Measurements from ENCODE around the gene NR3C1.

NR3C1 gene

DNA sequence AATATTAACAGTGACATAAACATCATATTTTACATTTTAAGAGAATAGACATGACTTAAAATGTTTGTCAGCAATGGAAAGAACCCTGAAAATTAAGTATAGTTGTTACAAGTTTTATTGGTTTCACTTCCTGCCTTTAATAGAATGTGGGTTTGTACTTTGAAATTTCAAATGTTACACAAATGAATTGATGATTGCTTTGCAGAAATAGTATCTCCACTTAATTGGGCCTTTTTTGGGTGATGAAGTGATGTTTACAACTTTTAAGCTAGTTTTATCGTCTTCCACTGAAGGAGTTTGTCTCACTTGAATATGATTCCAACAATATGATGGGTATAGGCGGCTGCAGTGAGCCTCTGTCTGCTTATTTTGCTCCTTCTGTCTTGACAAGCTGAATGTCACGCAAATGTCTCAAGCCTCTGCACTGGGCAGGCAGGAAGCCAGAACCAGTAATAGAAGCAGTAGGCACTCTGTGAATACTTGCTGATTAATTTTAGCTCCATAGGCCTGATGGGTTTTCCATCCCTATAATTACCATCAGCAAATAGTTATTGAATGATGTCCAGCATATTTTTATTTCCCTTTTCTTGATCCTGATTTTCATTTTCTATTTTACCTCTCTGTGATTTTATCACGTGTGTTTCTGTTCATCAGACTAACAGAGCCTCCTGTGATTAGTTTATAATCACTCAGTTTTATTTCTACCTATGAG lies 10.6 kb upstream of the NR3C1 start:
- no peak overlapping the region for H3K4me3 ChIP-seq (ENCODE audit: low read length)
- no peak for DNase-seq (ENCODE audit: low read depth)
- TF ChIP-seq, protein P1, sequence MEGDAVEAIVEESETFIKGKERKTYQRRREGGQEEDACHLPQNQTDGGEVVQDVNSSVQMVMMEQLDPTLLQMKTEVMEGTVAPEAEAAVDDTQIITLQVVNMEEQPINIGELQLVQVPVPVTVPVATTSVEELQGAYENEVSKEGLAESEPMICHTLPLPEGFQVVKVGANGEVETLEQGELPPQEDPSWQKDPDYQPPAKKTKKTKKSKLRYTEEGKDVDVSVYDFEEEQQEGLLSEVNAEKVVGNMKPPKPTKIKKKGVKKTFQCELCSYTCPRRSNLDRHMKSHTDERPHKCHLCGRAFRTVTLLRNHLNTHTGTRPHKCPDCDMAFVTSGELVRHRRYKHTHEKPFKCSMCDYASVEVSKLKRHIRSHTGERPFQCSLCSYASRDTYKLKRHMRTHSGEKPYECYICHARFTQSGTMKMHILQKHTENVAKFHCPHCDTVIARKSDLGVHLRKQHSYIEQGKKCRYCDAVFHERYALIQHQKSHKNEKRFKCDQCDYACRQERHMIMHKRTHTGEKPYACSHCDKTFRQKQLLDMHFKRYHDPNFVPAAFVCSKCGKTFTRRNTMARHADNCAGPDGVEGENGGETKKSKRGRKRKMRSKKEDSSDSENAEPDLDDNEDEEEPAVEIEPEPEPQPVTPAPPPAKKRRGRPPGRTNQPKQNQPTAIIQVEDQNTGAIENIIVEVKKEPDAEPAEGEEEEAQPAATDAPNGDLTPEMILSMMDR (conservative IDR thresholded peaks at IDR 0.05; ENCODE audit: low read length), result no peak

DNA sequence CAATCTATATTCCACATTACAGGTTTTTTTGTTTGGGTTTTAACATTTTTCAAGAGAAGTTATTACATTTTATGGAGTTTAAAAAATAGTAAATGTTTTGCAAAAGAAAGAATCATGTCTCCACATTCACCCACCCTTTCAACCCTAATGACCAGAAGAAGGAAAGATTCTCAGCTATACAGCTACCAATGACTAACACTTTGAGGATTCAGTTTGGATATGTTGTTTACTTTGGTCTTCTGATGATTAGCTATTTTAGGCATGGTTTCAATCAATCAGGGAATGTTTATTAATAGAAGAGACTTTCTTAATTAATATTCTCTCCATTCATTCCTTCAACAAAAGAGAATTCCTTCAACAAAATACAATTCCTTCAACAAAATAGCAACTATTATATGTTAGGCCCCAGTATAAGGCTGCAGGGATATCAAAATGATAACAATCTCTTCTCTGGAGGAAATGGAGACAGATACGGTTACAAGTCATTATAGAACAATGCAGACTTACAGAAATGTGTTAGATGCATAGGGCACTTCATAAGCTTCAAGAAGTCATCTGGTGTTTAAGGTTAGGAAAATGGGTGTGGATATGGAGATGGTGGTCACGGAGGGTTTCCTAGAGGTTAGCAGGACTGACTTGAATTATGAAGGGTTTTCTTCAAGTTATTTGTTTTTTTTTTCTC lies 9.3 kb upstream of the NR3C1 start:
- no peak for DNase-seq (ENCODE audit: low read depth)
- TF ChIP-seq, protein P1 (conservative IDR thresholded peaks at IDR 0.05; ENCODE audit: low read length), result no peak
- no peak overlapping the region for H3K4me3 ChIP-seq (ENCODE audit: low read length)

DNA sequence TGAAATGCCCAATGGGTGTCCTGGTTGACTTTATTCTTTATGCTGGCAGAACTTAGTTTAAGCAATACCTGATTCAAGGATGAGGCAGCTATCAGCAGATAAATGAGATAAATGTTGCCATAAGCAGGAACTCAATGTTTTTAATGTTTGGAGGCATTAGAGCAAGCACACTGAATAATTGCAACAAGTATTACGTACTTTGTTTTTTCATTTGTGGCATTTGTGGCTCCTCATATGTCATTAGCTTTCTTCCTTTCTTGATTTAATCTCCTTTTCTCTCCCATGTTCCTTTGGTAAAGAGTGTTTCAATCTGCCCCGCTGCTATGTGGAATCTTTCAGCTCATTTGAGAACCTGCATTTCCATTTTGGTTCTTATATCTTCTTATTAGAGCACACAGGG lies 6.4 kb upstream of the NR3C1 start:
- H3K4me3 ChIP-seq (ENCODE audit: low read length), result no peak overlapping the region
- no peak for DNase-seq (ENCODE audit: low read depth)
- TF ChIP-seq, protein P1 (conservative IDR thresholded peaks at IDR 0.05; ENCODE audit: low read length), result no peak

DNA sequence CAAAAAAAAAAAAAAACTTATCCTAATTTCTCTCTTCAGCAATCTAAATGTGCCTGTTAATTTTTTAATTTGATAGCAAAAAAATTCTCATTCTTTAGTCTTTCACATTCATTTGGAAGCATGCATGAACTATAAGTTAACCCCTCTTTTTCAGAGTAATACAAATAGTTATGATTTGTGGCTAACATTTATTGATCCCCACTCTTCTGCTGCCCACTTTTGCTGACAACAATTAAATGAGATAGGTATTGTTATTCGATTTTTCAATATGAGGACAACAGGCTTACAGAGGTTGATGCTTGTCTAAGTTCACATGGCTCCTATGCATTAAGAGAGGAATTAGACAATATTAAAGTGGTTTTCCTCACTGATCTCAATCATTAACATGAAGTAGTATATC lies 2.9 kb upstream of the NR3C1 start:
- H3K4me3 ChIP-seq (ENCODE audit: low read length), result no peak overlapping the region
- no peak for DNase-seq (ENCODE audit: low read depth)
- TF ChIP-seq, protein P1 (conservative IDR thresholded peaks at IDR 0.05; ENCODE audit: low read length), result no peak

DNA sequence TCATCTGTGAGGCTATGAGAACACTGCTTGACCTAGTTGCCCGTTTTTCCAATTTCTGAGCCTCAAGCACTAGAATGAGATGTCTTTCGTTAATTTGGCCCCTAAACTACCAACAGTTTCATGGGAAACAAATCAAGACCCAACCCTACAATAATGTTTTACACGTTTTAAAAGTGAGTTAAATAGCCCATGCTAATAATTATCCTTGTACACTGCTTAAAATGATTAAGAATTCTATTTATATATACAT lies 2.3 kb upstream of the NR3C1 start:
- H3K4me3 ChIP-seq (ENCODE audit: low read length), result peak overlapping the region; percentile 71
- DNase-seq (ENCODE audit: low read depth), result no peak
- TF ChIP-seq, protein P1 (conservative IDR thresholded peaks at IDR 0.05; ENCODE audit: low read length), result no peak

DNA sequence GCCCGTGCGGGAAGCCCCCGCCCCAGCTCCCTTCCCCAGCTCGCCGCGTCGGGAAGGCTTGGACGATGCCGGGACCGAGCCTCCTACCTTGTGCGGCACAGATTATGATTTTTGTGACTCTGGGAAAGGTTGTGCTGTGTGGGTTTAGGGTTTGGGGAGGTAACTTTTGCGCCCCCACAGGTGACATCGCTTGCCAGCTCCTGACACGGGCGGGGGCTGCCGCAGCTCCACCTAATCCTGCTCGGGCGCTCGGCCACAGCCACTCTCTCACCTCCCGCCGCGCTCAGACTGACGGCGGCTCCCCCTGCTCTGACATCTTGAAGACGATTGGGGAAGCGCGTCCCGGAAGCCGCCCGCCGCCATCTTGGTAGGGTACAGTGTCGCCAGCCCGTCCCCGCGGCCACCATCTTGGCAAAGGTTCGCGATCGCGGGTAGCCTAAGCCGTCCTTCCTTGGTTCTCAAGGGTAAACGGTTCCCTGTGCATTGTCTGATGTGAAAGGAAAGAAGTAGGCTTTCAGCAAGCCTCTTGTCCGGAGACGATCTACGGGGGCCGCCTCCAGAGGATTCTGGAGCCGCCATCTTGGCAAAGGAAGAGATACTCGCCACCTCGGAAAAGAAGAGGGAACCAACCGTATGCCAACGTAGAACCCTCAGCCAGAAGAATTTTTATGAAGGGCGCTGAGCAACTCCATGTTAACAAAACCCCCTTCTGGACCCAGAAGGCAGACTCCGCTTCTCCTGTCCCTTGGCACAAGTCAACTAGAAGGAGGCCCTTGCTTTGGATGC lies 1.8 kb upstream of the NR3C1 start:
- TF ChIP-seq, protein P1 (conservative IDR thresholded peaks at IDR 0.05; ENCODE audit: low read length), result peak; percentile 17; the same call in 1 of the 2 replicates
- peak; percentile 82 for DNase-seq (ENCODE audit: low read depth)
- peak overlapping the region; percentile 71 for H3K4me3 ChIP-seq (ENCODE audit: low read length)
